CD4-positive, alpha-beta T cell treated with Interleukin-15 for 4 hours (primary cell): ENCODE data around the gene IGFN1.
"Not testable (repeated sequence)": the region's sequence is repeated elsewhere in the genome, so short reads cannot be mapped to it uniquely, and the experiment has no call there.

Experiments
- DNase-seq: peaks from one replicate; pipeline ENCODE4 v3.0.0-alpha.2; 2020; ENCODE audit warnings: low spot score

The IGFN1 gene

DNA sequence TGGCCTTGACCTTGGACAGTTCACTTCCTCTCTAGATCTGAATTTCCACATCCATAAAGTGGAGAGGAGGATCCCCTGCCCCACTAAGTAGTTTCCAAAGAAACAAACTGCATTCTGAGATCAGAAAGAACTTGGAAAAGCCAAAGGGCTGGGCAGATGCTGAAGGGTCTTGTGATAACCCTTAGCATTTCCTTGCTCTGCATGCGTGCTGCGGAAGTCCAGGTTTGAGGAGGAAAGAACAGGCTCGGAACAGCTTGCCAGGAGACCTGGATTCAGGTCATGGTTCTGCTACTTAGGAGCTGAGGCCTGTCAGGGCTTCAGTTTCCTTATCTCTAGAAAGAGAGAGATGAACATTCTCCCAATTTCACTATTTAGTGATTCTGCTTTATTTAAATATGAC, 27.2 kb downstream of the IGFN1 start:
- DNase-seq: no peak

DNA sequence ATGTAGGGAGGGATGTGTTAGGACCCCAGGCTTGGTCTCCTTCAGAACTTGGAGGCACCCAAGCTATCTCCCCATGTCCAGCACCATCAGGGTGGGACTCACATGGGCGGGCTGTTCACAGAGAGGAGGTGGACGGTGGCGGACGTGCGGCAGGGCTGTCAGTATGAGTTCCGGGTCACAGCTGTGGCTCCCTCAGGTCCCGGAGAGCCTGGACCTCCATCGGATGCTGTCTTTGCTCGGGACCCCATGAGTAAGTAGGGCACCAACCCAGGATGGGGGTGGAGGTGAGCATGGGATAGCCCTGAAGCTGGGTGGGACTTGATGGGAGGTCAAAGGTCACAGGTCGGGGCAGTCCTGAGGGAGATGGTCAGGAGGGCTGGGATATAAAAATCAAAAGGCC, 27.8 kb downstream of the IGFN1 start:
- no peak for DNase-seq

DNA sequence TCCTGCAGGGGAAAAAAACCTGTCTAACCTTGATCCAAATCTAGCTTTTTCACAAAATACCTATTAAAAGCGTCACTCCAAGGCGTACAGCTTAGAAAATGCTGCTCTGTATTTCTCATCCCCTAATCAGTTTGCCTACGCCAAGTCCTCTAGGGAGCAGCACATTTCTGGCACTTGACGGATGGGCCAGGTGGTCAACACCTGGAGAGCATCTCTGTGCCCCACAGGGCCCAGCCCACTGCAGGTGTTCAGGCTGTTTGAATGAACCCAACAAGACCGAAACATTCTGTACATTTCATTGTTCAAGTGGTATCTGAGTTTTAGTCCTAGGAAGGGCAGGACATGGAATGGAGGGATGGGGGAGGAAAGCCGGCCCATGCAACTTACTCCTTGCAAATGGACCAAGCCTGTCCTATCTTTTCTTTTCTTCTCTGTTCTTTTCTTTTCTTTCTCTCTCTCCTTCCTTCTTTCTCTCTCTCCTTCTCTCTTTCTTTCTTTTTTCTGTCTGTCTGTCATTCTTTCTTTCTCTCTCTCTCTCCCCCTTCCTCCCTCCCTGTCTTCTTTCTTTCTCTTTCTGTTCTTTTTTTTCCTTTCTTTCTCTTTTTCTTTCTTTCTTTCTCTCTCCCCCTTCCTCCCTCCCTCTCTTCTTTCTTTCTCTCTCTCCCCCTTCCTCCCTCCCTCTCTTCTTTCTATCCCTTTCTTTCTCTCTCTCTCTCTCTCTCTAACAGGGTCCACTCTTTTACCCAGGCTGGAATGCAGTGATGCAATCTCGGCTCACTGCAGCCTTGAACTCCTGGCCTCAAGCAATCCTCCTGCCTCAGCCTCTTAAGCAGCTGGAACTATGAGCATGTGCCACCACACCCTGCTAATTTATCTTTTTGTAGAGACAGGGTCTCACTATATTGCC, 29.1 kb downstream of the IGFN1 start:
- no peak for DNase-seq

DNA sequence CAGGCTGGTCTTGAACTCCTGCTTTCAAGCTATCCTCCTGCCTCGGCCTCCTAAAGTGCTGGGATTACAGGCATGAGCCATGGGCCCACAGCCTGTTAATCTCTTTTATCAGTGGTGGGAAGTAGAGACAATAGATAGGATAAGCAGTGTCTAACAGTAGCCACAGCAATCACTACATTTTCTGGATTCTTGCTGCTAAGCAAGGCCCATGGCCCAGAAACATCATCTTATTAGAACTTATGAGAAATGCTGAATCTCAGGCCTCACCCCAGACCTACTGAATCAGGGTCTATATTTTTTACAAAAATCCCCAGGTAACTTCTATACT, 29.7 kb downstream of the IGFN1 start:
- no peak for DNase-seq

DNA sequence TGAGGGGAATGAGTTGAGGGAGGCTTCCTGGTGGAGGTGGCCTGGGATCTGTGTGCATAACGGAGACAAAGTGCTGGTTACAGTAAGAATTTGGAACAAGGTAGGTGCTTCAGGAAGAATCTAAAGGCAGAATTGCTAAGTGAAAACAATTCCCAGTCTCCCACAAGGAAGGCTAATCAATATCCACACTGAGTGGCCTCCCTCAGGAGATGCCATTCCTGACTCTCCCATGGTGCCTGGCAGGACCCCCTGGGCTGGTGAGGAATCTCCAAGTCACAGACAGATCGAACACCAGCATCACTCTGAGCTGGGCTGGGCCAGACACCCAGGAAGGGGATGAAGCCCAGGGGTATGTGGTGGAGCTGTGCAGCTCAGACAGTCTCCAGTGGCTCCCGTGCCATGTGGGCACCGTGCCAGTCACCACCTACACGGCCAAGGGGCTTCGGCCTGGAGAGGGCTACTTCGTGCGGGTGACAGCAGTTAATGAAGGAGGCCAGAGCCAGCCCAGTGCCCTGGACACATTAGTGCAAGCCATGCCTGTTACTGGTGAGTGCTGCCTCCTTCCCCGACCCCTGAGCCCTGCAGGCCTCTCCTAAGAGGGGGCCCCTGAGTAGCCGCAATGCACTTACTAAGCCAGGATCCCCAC, 30.7 kb downstream of the IGFN1 start:
- DNase-seq: no peak

DNA sequence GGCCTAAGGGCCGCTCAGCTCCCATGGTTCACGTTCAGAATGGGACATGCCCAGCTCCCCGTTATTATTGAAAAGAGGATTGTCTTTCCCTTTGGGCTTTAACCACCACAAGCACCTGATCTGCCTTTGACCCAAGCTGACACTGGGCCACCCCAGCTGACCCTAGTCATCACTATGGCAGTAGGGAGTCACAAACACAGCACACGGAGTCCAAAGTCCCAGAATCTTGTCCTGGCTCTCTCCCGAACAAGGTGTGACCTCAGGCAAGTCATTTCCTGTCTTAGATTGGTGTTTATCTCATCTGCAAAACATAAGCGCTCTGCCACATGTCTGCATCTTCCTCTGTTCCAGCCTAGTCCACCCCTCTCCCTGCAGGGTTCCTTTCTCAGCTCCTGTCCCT, 31.5 kb downstream of the IGFN1 start:
- DNase-seq: no peak

DNA sequence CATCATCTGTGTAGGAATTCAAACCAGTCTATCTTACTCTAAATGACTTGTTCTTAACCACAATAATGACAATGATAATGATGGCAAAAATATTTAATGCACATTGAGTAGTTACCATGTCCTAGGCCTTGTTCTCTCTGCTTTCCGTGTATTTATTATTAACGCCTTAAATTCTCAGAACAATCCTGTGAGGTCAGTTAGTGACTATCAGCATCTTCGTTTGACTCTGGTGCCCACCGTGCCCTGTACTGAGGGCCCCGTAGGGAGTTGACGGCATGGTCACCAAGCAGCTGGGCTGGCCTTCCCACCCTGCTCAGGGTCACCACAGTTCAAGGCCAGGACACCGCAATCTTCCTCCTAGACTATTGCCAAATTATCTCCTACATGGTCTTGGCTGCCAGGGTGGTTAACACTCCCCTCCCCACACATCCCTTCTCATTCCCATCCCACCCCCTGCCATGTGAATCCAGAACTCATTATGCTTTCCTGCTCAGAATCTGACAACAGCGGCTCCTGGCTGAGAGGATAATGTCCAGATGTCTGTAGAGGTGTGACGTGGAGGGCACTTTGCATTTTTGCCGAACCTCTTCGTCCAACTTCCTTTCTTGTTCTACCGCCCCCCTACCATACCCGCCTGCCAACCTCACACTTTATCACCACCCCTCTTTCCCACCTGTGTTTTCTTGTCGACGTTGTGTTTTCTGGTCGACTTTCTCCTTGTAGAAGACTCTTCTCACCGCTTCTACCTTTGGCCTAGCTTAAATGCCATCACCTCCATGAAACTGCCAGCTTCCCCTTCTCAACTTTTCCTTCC, 33.4 kb downstream of the IGFN1 start:
- DNase-seq: no peak

DNA sequence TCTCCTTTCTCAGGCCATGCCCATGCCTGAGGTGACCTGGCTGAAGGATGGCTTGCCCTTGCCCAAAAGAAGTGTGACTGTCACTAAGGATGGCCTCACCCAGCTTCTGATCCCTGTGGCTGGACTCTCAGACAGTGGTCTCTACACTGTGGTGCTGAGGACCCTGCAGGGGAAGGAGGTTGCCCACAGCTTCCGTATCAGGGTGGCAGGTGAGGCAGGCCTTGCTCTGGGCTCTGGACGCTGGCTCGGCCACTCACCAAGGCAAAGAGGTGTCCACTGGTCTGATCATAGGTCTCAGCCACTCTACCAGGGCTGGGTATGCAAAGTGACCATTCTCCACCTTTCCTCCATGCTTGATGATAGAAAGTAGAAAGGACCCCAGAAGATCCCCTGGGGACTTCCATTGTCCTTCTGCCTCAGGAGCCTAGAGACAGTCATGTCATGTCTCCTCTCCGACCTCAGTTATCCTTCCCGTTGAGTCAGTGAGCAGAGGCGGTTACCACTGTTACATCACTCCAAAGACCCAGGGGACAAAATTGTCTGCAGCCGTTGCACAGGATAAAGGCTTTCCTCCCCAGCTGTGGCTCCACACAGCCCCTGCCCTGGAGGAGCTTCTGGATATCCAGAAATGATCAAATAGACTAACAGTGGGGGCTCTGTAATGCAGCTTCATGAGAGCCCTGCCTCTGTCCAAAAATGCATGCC, 34.2 kb downstream of the IGFN1 start:
- DNase-seq: no peak

DNA sequence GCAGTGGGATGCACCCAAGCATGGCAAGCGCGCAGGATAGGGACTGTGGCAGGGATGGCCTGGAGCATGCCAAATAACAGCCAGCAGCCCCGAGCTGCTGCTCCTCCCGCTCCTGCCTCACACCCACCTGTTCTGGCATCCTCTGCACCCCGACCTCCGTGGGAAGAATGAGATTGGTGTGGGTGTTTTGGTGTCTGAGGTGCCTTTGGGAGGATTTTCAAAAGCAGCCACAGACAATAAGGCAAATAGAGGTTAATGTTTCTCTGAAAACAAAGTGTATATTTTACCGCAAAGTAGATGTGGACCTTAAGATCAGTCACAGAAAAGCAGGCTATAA, 35.5 kb downstream of the IGFN1 start:
- DNase-seq: no peak

DNA sequence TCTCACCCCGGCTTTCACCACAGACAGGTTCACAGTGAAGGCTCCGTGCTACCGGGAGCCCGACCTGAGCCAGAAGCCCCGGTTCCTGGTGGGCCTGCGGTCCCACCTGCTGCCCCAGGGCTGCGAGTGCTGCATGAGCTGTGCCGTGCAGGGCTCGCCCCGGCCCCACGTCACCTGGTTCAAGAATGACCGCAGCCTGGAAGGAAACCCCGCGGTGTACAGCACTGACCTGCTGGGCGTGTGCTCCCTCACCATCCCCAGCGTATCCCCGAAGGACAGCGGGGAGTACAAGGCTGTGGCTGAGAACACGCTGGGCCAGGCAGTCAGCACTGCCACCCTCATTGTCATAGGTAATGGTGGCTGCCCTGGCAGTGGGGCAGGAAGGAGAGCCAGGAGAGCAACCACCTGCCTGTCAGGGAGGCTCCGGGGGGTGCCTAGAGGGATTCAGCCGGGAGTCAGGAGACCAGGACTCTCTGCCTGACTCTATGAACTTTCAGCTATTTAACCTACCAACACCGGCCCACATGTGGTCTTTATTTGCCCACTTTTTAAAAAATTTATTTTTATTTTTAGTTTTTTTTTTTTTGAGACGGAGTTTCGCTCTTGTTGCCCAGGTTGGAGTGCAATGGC, 36.4 kb downstream of the IGFN1 start:
- no peak for DNase-seq

DNA sequence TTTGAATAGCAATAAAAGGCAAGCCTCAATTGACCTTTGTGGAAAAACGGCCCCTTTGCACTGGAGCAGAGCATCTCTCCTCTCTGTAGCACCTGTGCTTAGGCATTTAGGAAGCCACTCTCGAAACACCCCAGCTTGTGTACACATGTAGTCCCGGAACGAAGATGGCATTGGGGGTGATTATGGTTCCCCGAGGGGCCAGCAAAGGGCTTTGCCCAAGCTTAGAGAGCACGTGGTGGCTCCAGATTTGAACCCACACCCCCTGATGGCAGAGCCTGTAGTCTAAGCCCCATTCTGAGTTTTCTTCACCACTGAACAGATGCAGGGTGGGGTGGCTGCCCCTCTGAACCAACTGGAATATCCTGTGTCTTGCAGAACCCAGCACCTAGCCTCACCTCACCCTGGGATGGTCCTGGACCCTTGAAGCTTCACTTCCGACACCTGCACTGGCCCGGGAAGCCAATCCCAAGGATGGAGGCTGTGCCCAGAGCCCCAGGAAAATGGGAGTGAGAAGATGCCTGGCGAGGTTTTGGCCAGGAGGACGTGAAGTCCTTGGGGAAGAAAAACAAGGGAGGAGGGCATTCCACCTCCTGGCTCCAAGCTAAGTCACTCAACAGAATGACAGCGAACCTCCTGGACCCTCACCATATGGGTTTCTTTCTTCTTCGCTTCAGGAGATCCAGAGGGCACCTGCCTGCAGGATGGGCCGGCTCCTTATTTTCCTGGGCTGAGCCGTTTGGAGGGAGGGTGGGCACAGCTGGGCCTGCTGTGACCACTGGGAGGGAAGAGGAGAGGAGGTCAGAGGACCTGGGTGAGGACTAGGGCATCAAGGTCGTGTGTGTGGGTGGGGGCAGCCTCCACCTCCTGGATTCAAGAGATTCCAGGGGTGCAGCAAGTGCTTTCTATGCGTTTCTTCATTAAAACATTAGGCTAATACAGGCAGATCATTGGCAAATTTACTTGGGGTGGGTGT, 37.7 kb downstream of the IGFN1 start:
- no peak for DNase-seq

DNA sequence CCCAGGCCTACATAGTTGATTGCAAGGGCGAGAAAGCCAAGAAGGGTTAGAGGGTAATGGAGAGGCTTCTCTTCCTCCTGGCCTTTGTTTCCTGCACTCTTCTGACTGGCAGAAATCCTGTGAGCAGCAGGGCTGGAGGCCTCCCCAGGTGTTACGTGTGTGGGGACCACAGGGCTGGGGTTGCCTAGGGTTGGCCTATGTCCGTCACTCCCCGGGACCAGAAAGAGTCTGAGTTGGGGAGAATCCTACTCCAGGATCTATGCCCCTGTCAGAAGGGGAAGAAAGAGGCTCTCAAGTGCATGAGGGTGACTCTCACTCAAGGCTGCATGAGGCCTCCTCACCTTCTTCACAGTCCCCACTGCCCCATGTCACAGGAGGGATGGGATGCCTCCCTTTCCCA, 38.5 kb downstream of the IGFN1 start:
- DNase-seq: no peak

DNA sequence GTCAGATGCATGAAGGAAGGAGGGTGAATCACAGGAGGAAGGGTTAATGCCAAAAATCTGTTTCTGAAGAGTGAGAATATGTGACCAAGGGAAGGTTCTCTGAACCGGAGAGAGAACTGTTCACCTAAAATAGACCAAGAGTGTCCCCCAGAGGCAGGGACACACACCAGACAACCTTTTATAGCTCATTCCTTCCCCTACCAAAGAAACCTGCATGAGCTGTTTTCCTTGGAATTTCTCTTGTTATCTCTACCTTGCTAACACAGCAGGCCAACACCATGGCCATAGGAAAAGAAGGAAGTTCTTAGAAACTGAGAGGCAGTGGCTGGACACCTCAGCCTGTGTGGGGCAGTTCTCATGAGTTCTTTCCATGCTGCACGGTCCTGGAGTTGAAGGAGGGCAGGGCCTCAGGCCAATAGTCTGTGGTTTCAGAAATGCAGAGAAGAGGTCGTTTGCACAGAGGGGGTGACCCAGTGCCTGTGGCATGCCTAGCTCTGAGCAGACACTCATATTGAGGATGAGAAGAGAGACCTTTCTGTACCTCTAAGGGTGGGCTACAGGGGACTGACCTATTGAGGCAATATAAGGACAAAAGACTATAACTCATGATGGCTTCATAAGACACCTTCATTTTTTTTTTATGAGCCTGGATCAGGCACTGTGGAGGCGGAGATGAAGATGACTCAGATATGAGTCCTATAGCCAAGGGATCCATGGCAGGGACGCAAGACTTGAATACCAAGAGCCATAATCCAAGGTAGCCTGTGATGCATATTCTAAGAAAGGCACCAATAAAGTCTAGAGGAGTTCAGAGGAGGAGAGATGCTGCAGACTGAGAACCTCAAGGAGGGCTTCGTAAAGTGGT, 39.4 kb downstream of the IGFN1 start:
- no peak for DNase-seq

DNA sequence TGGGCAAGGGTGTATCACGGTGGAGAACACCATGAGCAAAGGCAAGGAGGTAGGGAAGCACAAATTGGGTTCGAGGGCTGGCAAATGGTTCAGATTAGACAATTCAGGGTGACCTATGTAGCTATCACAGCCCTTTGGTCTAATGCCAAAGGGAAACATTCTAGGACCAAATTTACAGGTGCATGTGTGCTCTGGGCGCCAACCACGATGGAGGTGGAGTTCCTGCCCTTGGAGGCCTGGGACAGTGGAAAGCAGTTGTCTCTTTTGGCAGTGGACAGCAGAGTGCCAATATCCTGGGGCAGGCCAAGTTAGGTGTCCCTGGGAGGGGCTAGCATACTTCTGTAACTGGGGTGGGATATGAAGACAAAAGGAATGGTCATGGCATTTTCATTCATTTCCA, 40.1 kb downstream of the IGFN1 start:
- no peak for DNase-seq

DNA sequence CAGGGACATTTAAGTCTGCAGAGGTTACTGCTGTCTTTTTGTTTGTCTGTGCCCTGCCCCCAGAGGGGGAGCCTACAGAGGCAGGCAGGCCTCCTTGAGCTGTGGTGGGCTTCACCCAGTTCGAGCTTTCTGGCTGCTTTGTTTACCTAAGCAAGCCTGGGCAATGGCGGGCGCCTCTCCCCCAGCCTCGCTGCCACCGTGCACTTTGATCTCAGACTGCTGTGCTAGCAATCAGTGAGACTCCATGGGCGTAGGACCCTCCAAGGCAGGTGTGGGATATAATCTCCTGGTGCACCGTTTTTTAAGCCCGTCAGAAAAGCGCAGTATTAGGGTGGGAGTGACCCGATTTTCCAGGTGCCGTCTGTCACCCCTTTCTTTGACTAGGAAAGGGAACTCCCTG, 49.0 kb downstream of the IGFN1 start:
- not testable (repeated sequence) for DNase-seq

DNA sequence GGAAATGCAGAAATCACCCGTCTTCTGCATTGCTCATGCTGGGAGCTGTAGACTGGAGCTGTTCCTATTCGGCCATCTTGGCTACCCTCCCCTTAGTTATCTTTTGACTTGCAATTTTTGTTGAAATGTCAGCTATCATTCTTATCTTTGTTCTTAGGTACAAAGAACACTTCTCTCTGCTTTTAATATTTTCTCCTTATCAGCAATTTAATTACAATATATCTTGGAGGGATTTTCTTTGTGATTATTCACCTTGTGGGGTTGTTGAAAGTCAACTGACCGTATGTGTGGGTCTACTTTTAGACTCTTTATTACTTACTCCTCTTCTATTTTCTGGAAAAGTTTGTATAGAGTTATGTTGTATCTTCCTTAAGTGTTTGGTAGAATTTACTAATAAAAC, 49.5 kb downstream of the IGFN1 start:
- no peak for DNase-seq

DNA sequence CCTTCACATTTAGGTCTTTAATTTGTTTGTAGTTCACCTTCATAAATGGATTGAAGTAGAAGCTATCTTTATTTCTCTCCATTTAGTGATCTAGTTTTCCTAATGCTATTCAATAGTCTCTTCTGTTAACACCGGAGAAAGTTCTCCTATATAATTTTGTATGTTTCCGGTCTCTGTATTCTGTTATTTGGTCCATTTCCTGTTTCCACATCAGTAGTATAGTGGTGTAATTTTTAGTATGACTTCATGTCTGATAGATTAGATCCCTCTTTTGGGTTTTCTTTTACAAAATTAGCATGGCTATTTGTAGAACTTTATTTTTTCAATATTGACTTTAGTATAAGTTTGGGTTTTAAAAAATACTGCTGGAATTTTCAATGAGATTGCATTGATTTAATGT, 51.1 kb downstream of the IGFN1 start:
- DNase-seq: no peak

DNA sequence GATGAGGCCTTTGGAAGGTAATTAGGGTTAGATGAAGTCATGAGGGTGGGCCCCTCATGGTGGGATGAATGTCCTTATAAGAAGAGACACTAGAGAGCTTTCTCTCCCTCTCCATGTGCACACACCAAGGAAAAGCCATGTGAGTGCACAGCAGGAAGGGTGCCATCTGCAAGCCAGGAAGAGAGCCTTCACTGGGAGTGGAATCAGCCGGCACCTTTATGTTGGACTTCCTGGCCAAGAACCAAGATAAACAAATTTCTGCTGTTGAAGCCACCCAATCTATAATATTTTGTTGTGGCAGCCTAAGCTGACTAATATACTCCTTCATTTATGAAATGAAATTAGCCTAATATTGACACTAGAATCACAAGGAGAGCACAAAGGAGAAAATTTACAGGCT, 54.5 kb downstream of the IGFN1 start:
- DNase-seq: no peak

DNA sequence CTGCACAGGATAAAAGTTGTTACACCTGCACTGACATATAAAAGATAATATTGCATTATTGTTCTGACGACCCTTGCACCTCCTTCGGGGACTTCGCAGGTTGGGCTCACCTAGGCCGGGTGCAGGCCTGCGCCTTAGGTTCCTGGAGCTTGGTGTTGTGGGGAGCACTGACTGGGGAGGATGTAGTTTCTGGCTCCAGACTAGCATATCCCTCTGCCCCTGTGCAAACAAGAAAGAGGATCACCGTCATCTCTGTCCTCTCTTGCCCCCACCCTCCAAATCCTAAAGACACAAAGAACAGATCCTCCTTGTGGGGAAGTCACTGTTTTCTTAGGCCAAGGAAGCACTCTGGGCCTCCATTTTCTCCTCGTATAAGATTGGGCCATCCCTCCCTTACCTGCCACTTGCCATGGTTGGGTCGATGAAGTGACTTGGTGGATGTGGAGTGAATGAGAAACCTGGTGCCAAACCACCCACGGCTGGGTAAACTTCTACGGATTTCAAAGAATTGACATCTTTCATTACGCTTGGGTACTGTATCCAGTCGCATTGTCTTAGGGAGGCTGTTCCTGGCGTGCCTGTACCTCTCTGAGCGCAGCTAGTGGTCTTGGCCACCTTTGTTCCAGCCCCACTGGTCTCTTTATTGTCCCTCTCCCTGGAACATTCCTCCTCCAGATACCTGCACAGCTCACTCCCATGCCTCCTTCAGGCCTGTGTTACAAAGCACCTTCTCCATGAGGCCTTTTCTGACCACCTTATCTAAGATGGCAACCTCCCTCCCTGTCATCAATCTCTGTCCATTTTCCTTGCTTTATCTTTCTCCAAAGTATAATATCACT, 58.3 kb downstream of the IGFN1 start:
- DNase-seq: no peak
